Limb (tissue), 2 donors: ENCODE measurements around the gene ZDBF2.
"Not testable (repeated sequence)": the region's sequence is repeated elsewhere in the genome, so short reads cannot be mapped to it uniquely, and the experiment has no call there.

Source experiments
- DNase-seq, 2 donors: peaks; one replicate each; pipeline ENCODE4 v3.0.0-alpha.2; 2016; ENCODE audit errors: extremely low spot score in 2 of 2

Gene ZDBF2

DNA sequence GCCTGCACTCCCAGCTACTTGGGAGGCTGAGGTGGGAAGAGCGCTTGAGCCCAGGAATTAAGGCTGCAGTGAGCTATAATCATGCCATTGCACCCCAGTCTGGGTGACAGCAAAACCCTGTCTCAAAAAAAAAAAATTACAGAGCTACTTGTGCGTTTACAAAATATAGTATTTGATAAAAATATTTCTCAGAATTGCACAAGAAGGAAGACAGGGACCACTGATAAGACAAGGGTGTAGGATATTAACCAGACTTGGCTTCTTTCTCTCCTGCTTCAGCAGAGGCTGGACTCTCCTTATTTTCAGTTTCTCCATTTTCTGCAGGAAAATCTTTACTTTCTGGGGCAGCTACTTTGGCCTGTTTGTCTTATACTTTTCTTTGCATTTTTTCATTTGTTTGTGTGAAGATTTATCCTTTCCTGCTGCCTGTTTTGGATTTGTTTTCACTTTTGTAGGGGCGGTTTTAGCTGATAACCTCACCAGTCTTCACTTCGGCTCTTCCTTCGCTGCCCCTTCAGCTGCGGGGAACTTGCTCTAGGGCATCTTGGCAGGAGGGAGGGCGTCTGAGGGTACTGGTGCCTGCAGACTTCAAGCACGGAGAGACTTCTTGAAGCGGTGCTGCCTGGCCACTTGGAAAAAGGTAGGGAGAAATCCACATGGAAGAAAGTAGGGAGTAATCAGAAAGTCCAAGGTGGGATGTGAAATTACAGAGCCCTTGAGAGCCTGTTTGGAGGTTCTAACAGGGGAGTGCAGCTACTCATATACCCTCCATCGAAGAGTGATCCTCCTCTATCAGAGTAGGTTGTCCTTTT lies 14.9 kb upstream of the ZDBF2 start:
- no peak for DNase-seq

DNA sequence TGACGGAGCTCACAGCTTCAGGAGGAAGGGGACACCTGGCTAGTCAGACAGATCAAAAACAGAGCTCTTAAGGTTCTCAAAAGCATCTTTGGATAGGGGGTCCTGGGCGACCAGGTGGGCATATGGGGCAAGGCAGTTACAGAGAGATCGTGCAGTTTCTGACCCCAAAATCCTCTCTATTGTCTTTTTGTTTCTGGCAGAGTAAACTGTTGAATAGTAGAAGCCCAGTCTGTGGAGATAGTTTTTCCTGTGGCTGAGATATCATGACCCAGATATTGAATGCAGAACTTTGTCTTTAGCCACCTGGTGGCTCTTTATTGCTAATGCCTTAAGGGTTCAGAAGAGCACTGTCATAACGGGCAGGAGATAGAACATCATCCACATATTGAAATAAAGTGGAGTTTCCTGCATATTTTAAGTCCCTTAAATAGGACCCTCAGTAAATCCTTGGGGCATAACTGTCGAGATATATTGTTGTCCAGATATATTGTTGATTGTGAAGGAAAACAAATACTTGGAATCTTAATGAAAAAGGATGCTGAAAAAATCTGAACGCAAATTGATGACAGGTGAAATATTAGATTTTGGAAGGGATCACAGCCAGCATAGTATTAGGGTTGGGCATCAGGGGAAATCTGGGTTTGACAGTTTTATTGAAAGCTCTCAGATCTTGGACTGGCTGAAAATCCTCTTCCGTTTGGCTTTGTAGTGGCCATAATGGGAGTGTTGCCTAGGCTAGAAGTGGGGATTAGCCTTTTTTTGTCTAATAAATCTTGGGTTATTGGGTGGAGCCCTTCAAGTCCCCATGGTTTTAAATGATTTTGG lies 14.1 kb upstream of the ZDBF2 start:
- DNase-seq = no peak

DNA sequence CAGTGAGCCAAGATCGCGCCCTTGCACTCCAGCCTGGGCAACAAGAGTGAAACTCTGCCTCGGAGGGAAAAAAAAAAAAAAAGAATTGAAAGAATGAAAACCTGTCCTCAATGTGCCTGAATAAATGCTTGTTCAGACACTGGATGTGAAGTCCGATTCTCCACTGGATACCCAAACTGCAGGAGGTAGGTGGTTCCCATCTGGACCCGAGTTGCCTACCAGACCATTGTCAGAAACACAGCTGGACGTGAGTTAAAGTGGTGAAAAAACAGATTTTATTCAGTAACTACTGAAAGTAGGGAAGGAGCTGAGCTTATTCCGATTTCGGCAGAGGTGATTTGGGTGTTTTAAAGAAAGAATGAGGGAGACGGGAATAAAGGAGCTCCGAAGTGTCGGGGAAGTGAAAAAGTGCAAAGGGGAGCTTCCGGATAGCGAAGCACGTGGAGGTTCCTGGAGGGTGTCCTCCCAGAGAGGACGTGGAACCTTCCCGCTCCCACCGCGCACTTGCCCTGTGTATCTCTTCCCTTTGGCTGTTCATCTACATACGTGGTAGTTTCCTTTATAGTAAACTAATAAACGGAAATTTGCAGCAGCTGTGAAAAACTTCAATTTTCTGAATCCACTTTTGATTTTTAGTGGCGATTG lies 10.4 kb upstream of the ZDBF2 start:
- no peak for DNase-seq

DNA sequence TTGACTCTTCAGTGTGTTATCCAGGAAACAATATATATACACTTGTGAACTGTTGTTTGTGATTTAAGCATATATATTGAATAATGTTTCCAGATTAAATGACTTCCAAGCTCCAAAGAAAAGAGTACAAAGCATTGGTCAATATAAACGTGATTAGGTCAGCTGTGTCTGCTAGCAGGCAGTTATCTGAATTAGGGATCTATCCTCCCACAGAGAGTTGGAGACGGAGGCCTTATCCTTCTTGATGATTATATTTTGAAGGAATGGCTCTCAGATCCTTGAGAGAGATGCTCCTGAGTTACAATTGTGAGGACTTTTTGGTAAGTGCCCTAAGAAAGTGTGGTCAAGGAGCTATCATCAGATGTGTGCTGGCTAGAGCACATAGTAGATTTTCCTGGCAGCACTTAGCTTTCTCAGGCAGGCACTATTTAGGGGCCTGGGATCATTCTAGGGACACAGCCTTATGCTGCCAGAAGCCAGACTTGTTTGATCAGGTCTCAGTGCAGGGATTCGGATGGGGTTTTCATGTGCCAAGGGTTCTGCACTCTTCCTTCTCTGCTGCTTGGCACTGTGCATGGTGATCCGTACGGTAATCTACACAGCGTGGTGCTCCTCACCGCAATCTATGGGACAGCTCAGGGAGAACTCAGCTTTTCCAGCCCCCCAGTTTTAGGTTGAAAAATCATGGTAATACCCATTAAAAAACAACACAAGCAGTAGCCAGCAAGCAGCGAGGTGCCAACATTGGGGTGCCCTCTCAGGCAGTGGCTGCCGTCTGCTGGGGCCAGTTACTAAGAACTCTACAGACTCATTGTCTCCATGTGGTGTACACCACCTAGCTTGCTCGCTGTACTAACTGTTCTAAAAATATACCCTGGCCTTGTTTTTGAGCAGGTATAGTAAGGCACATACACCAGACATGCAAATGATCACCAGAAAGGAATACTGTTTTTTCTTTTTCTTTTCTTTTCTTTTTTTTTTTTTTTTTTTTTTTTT lies 8.0 kb upstream of the ZDBF2 start:
- no peak for DNase-seq

DNA sequence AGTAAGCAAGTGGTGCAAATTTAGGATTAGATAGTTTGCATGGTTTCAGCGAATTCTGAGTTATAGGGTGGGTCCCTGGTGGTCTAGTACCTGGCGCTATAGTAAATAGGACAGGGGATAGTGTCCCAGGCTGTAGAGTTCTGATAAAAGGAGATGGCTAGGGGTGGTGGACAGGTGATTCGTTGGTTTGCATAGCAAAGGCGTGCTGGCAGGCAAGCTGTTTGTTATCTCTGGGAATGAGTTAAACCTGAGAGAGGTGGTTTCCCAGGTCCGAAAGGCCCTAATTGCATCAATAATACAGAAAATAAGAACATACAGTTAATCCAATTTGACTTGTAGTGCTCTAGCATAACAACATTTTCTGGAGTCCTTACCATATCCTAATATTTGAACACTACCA lies 6.9 kb upstream of the ZDBF2 start:
- no peak for DNase-seq

DNA sequence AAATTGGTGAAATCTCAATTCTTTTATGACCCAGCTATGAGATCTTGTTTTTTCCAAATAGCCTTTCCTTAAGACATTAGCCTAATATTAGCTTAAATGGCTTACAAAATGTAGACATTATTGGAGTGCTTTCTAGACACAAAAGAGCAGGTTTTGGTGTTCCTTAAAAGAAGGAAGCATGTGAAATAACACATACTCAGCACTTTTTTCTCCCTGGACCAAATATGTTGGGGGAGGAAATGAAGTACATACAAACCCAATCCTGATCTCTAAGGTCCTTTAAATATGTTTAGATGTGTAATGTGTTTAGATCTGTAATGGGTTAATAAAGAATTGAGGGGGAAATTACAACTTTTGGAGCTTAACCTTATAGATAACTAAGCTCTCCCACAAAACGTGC lies 3.4 kb upstream of the ZDBF2 start:
- no peak for DNase-seq

DNA sequence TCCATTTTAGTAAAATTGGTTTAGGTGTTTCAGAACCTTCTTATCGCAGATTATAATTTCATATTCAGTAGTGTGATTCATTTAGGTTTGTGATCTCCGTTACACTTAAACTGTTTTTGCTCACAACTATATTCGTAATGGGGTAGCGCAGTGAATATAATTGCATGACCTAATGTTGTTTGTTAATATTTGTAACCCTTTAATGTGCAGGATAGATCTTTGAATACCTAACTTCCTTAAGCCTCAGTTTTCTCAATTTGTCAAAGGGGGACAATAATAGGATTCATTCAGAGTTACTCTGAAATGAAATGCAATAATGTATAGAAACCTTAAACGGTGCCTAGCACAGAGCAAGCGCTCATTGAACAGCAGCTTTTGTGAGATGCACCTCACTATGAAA lies 558 bp upstream of the ZDBF2 start:
- no peak for DNase-seq

DNA sequence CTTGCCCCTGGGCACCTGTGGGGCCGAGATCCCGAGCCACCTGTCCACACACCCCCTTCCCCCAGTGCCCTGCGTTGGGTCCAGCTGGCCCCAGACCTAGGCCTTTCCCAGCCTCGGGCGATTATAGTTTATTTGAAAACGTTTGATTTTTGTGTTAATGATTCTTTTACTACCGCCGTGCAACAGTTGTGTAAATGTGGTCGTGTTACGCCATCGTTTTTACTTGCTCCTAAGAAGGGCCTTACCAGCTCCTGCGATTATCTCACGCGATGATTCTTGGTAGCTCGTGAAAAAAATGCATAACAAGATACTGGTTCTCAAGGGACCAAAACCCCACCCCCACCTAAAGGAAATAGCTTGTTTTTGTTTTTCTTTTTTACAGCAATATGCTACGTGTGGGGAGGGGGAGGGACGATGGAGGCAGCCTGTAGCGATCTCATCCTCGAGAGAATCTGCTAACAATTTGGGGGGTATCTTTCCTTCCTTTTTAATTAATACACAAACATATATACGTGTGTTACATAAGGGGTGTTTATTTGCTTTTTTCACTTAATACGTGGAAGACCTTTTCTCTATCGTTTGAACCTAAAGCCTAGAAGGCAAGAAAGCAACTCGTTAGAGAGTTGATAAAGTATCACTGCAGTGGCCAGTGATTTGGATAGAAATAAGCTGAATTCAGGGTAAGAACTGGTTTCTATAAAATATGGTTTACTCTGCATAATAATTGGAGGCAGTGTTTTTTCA lies 1.0 kb downstream of the ZDBF2 start:
- DNase-seq = no peak

DNA sequence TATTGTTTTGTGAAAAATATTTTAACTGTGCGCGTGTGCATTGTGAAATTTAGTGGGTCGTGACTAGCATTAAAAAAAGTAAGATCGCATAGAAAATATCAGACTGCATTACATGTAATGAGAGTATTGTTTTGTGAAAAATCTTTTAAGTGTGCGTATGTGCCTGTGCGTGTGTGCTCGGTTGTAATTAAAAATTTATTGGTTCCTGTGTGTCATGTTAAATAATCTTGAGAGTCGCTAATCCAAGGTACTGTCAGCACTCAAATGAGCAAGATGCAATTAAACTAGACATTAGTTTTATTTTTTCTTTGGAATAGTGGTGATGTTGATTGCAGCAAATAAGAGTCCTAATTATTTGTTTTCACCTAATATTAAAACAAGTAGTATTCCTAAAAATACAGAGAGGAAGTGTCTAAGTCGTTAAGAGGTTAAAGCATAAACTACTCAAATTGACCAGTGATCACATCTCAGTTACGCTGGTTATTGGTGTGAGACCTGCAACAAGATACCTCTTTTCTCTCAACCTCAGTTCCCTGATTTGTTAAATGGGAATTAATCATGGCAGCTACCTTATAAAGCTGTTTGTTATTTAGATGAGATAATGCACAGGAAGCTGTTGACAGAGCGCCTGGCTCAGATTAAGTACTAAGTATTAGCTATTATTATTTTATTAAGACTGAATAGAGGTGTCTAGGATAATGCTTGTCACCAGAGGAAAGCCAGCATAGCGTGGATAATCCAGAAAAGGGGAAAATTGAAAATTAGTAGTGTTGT lies 1.9 kb downstream of the ZDBF2 start:
- no peak for DNase-seq

DNA sequence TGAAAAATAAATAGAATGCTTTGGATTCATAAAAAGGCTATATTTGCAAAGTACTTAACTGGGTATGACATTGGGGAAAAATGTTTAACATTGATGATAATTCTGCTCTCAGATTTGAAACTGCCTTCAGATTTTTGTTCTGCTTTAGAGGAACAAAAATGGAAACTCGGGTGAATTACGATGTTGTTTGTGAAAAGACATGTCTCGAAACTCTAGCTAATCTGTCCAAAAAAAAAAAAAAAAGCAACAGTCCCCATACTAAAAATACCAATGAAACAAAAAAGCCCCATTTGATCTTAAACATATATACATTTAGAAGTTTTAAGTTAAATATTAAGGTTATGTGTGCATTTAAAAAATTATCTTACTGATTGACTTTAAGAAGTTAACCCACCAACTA lies 3.0 kb downstream of the ZDBF2 start:
- DNase-seq = no peak

DNA sequence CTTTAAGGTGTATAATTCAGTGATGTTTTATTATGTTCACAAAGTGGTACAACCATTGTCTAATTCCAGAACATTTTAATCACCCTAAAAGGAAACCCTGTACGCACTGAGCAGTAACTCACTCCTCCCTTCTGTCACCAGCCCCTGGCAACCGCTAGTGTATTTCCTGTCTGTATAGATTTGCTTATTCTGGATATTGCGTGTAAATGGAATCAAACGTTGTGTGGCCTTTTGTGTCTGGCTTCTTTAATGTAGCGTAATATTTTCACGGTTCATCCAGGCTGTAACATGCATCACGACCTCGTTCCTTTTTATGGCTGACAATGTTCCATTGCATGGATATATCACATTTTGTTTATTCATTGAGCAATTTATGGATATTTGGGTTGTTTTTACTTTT lies 8.3 kb downstream of the ZDBF2 start:
- DNase-seq = no peak

DNA sequence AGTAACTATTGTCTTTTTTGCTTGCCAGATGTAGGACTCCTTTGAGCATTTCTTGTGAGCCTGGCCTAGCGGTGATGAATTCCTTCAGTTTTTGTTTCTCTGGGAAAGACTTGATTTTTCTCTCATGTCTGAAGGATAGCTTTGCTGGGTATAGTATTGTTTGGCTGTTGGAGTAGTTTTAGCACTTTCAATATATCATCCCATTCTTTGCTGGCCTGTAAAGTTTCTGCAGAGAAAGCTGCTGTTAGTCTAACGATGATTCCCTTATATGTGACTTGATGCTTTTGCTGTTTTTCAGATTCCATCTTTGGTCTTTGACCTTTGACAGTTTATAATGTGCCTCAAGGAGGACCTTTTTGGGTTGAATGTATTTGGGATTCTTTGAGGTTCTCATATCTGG lies 12.7 kb downstream of the ZDBF2 start:
- DNase-seq = no peak

DNA sequence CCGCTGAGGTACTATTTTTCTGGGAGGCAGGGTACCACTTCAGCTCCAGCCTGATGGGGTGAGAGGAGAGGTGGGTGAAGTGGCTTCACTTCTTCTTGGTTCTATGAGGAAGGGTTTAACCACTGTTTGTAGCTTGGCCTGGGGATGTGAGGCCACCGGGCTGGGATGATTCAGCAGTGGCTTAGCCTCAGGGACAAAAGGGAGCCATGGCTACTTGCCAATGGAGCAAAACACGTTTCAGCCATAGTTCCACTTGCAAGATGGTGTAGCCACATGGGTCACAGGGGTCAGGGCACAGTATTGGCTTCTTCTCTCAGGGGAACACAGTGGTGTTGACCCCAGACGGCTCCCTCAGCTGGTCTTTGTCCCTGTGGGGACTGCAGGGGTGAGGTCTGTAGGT lies 14.9 kb downstream of the ZDBF2 start:
- no peak for DNase-seq

DNA sequence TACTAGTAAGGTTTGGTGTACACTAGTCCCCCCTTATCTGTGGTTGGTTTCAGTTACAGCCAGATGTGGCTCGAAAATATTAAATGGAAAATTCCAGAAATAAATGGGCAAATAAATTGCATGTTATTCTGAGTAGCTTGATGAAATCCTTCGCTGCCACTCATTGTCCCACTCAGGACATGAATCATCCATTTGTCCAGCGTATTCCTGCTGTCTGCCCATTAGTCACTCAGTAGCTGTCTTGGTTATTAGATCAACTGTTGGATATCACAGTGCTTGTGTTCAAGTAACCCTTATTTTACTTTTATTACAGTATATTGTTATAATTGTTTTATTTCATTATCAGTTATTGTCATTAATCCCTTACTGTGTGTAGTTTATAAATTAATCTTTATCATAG lies 21.7 kb downstream of the ZDBF2 start:
- DNase-seq = no peak

DNA sequence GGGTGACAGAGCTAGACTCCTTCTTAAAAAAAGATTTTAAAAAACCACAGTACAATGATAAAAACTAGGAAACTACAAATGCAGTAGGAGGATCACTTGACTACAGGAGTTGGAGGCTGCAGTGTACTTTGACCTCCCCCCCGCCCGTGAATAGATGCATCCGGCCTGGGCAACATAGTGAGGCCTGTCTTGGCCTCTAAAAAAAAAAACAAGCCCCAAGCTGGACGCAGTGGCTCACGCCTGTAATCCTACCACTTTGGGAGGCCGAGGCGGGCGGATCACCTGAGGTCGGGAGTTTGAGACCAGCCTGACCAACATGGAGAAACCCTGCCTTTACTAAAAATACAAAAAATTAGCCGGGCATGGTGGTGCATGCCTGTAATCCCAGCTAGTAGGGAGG lies 25.1 kb downstream of the ZDBF2 start:
- DNase-seq = not testable (repeated sequence)

DNA sequence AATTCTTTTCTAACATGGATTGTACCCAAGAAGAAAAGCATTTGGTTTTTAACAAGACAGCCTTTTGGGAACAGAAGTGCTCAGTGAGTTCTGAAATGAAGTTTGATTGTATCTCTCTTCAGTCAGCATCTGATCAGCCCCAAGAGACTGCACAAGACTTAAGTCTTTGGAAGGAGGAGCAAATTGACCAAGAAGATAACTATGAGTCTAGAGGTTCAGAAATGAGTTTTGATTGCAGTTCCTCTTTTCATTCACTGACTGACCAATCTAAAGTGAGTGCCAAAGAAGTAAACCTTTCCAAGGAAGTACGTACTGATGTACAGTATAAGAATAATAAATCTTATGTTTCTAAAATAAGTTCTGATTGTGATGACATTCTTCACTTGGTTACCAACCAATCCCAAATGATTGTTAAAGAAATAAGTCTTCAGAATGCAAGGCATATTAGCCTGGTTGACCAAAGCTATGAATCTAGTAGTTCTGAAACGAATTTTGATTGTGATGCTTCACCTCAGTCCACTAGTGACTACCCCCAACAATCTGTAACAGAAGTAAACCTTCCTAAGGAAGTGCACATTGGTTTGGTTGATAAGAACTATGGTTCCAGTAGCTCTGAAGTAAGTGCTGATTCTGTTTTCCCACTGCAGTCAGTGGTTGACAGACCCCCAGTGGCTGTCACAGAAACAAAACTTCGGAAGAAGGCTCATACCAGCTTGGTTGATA lies 31.2 kb downstream of the ZDBF2 start:
- no peak for DNase-seq

DNA sequence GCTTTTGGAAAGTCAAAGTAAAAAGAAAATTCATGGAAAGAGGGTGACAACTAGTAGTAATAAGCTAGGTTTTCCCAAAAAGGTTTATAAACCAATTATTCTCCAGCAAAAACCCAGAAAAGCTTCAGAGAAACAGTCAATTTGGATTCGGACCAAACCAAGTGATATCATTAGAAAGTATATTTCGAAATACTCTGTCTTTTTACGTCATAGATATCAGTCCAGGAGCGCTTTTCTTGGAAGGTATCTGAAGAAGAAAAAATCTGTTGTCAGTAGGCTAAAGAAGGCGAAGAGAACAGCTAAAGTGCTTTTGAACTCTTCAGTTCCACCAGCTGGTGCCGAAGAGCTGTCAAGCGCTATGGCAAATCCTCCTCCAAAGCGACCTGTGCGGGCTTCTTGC lies 36.6 kb downstream of the ZDBF2 start:
- no peak for DNase-seq

DNA sequence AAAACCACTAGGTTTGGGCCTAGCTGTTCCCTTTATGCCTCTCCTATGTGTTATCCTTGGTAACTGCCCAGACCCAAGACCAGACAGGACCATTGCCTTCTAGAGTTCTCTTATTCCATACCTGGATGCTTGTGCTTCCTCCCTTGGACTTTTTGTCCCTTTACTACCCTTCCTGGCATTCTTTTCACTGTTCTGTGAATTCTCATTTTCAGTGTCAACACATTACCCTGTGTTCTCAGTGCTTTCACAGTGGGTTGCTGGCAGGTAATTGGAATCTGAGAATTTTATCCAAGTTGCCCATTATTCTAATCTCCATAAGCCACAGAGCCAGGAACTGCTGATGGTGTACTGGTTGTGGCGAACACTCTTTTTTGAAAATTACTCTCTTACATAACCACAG lies 41.7 kb downstream of the ZDBF2 start:
- DNase-seq = no peak

DNA sequence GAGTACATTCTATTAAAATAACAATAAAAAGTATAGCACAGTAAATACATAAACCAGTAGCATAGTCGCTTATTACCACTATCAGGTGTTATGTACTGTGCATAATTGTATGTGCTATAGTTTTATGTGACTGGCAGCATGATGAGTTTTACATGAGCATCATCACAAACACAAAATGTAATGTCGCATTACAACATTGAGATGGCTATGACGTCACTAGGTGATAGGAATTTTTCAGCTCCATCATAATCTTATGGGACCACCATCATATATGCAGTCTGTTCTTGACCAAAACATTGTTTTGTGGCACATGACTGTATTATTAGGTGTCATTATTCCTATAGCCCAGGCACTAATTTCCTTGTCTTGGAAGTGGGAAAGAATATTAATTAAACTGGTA lies 48.6 kb downstream of the ZDBF2 start:
- no peak for DNase-seq
